ENCODE data around the gene ABCA4.
"Not testable (repeated sequence)": the region's sequence is repeated elsewhere in the genome, so short reads cannot be mapped to it uniquely, and the experiment has no call there.

The ABCA4 gene

GRCh38 chr1:93972341-93972740 lies 148.6 kb downstream of the ABCA4 start:
- no peak for DNase-seq

GRCh38 chr1:93969887-93970286 lies 151.1 kb downstream of the ABCA4 start:
- no peak for DNase-seq

- no peak for DNase-seq
These were observed 151.6 kb downstream of the ABCA4 start for GRCh38 chr1:93969371-93969770.

- DNase-seq = no peak
These were observed 153.6 kb downstream of the ABCA4 start for GRCh38 chr1:93967306-93967705.

- DNase-seq = no peak
These were observed 155.1 kb downstream of the ABCA4 start for GRCh38 chr1:93965888-93966287.

GRCh38 chr1:93965256-93965655 lies 155.7 kb downstream of the ABCA4 start:
- DNase-seq = no peak

GRCh38 chr1:93964777-93965200 lies 156.2 kb downstream of the ABCA4 start:
- no peak for DNase-seq

GRCh38 chr1:93964096-93964776 lies 156.7 kb downstream of the ABCA4 start:
- DNase-seq = no peak

GRCh38 chr1:93963585-93963984 lies 157.4 kb downstream of the ABCA4 start:
- no peak for DNase-seq

- DNase-seq = no peak
These were observed 159.0 kb downstream of the ABCA4 start for GRCh38 chr1:93961906-93962305.

GRCh38 chr1:93961443-93961842 lies 159.5 kb downstream of the ABCA4 start:
- no peak for DNase-seq

- DNase-seq = no peak
These were observed 160.3 kb downstream of the ABCA4 start for GRCh38 chr1:93960641-93961147.

- no peak for DNase-seq
These were observed 161.5 kb downstream of the ABCA4 start for GRCh38 chr1:93959413-93959812.

- DNase-seq = no peak
These were observed 162.2 kb downstream of the ABCA4 start for GRCh38 chr1:93958726-93959100.

- DNase-seq = no peak
These were observed 162.8 kb downstream of the ABCA4 start for GRCh38 chr1:93958032-93958725.

- DNase-seq = no peak
These were observed 165.2 kb downstream of the ABCA4 start for GRCh38 chr1:93955765-93956164.

- not testable (repeated sequence) for DNase-seq
These were observed 173.8 kb downstream of the ABCA4 start for GRCh38 chr1:93947002-93947686.

All from NCI-H1436 treated with DMSO at 0.1 percent for 48 hours (cell line).